ENCODE results near the gene FXR2.
"Not testable (repeated sequence)": the region's sequence is repeated elsewhere in the genome, so short reads cannot be mapped to it uniquely, and the experiment has no call there.

- TF ChIP-seq CTCF (IDR thresholded peaks at IDR 0.05; ENCODE audit: insufficient read depth, low read length, poor library complexity, severe bottlenecking); EZH2phosphoT487 (conservative IDR thresholded peaks at IDR 0.05; ENCODE audit: low read length): not testable (repeated sequence)
Observed at GRCh38 chr17:7597561-7597960, 17.1 kb downstream of the FXR2 start.
